MCF 10A (cell line): ENCODE results near the gene HAL. TPM values are rescaled to one million over a fixed set of nuclear protein-coding genes. Genes with fewer than 3 reads are reported as not detected.
A peak's percentile ranks its signal among the peaks of the same experiment; 100 is the strongest.

Experiments used
- BruUV-seq: library from RNA; stranded (reverse); fragments of 400-500 nt; replicated peaks from 2 replicates; lab custom pipeline; 2021; lab: Mats Ljungman, UMichigan
- CTCF ChIA-PET: fragments of 300-600 bp; sonication (Branson Sonifier 250); formaldehyde crosslinking; extraction: SDS; loops from one replicate; lab custom pipeline; 2021; ENCODE audit warnings: antibody characterized with exemption, inconsistent platforms; lab: Yijun Ruan, JAX
- POLR2A ChIA-PET: fragments of 300-600, 350-650 bp; sonication (Branson Sonifier 250); formaldehyde crosslinking; extraction: SDS; loops from one replicate; lab custom pipeline; 2020; ENCODE audit warnings: antibody characterized with exemption, inconsistent platforms; lab: Yijun Ruan, JAX
- DNase-seq: peaks from one replicate; pipeline ENCODE4 v3.0.0-alpha.2; 2018; ENCODE audit not compliant: unreplicated experiment
- H3K27ac Mint-ChIP-seq: one replicate; pipeline ENCODE4 v1.8.0; 2022; ENCODE audit warnings: mild to moderate bottlenecking, low read depth, mixed read lengths; ENCODE audit not compliant: unreplicated experiment
- H3K27me3 Mint-ChIP-seq: one replicate; pipeline ENCODE4 v1.8.0; 2022; ENCODE audit warnings: mixed read lengths; ENCODE audit not compliant: insufficient read depth, unreplicated experiment
- H3K36me3 Mint-ChIP-seq: one replicate; pipeline ENCODE4 v1.8.0; 2022; ENCODE audit warnings: mild to moderate bottlenecking, moderate library complexity, mixed read lengths; ENCODE audit not compliant: insufficient read depth, unreplicated experiment
- H3K4me1 Mint-ChIP-seq: one replicate; pipeline ENCODE4 v1.8.0; 2022; ENCODE audit warnings: mixed read lengths; ENCODE audit not compliant: insufficient read depth, unreplicated experiment
- H3K4me3 Mint-ChIP-seq: one replicate; pipeline ENCODE4 v1.8.0; 2022; ENCODE audit warnings: mild to moderate bottlenecking, moderate library complexity, mixed read lengths; ENCODE audit not compliant: unreplicated experiment
- H3K9me3 Mint-ChIP-seq: one replicate; pipeline ENCODE4 v1.8.0; 2022; ENCODE audit warnings: mixed read lengths; ENCODE audit not compliant: unreplicated experiment
- CTCF ChIP-seq: fragments of 200-600 bp; IDR thresholded peaks from one replicate; pipeline ENCODE4 v1.8.0; 2022; ENCODE audit warnings: antibody characterized with exemption, mild to moderate bottlenecking; ENCODE audit not compliant: unreplicated experiment
- intact Hi-C: fragments of 100-400 bp; cut with micrococcal nuclease; formaldehyde crosslinking; loops from 2 replicates; pipeline ENCODE4 v1.14.1; 2022
- total RNA-seq: library from RNA; stranded (reverse); gene quantifications from 2 replicates; pipeline ENCODE4 v1.2.3, GENCODE V29; 2022

Gene HAL
- total RNA-seq, 1 experiment from 2014 or later, result 1.1 TPM

- intact Hi-C loops, result no loop called here
- TF ChIP-seq CTCF, result peak; percentile 30
- POLR2A ChIA-PET, result interaction anchor here (0.7 to 3.6 kb wide), 6 partner anchors 11 to 332 kb away, joined by 3 to 40 read pairs (median 6); no protein-coding TSS in a partner anchor
Observed at GRCh38 chr12:95943330-95943842, 52.8 kb downstream of the HAL start, which contains the start of gene AMDHD1. AMDHD1 (plus strand) TSS chr12:95943331; CDS start chr12:95943399, 68 bp downstream.

GRCh38 chr12:95942524-95943329 lies 53.4 kb downstream of the HAL start, which contains the start of gene CCDC38:
CCDC38 (minus strand) TSS chr12:95942614; CDS start chr12:95936509, 6,105 bp downstream.
- TF ChIP-seq CTCF, result no peak
- H3K27ac Mint-ChIP-seq, result no peak within 1 kb of the TSS

More at GRCh38 chr12:95943330-95943842, 52.8 kb downstream of the HAL start, which contains the start of gene AMDHD1:
- Mint-ChIP-seq H3K27me3 (peaks cover 15% of the 10 kb centered on the region), H3K4me3 (peak within 1 kb of the TSS; percentile 85), H3K27ac (no peak within 1 kb of the TSS), H3K9me3 (no peaks in the 10 kb centered on the region), H3K36me3 (no peaks in the 10 kb centered on the region), H3K4me1 (no peaks in the 10 kb centered on the region)
- no TSS peak for BruUV-seq
- CTCF ChIA-PET, result interaction anchor here (0.7 to 4.3 kb wide), 10 partner anchors 8 to 122 kb away, joined by 3 to 38 read pairs (median 5); no protein-coding TSS in a partner anchor
- peak; percentile 42 for DNase-seq

GRCh38 chr12:95942101-95942523 lies 54.0 kb downstream of the HAL start:
- no peaks in the 10 kb centered on the region for H3K4me1 Mint-ChIP-seq
- H3K4me3 Mint-ChIP-seq, result peak overlapping the region; percentile 85
- peaks cover 15% of the 10 kb centered on the region for H3K27me3 Mint-ChIP-seq
- no peak overlapping the region for H3K27ac Mint-ChIP-seq
- ChIA-PET POLR2A (interaction anchor here (0.7 to 3.6 kb wide), 13 partner anchors 9 to 468 kb away, joined by 3 to 40 read pairs (median 3); partner anchors contain the start of genes CDK17, METAP2 and SNRPF), CTCF (interaction anchor here (0.5 to 4.3 kb wide), 7 partner anchors 11 to 241 kb away, joined by 3 to 38 read pairs (median 5); no protein-coding TSS in a partner anchor)
- no peaks in the 10 kb centered on the region for H3K9me3 Mint-ChIP-seq
- TF ChIP-seq CTCF, result no peak
- no peak for DNase-seq
- BruUV-seq, result TSS peak; percentile 71
- no peaks in the 10 kb centered on the region for H3K36me3 Mint-ChIP-seq
- intact Hi-C loops, result no loop called here

More at GRCh38 chr12:95942524-95943329, 53.4 kb downstream of the HAL start, which contains the start of gene CCDC38:
- no peaks in the 10 kb centered on the region for H3K9me3 Mint-ChIP-seq
- H3K27me3 Mint-ChIP-seq, result peaks cover 15% of the 10 kb centered on the region
- no peaks in the 10 kb centered on the region for H3K4me1 Mint-ChIP-seq
- POLR2A ChIA-PET, result interaction anchor here (0.7 to 3.6 kb wide), 14 partner anchors 10 to 469 kb away, joined by 3 to 40 read pairs (median 3); partner anchors contain the start of genes CDK17 and METAP2
- H3K4me3 Mint-ChIP-seq, result peak within 1 kb of the TSS; percentile 85
- peak; percentile 72 for DNase-seq
- BruUV-seq, result no TSS peak
- no peaks in the 10 kb centered on the region for H3K36me3 Mint-ChIP-seq
- intact Hi-C loops, result no loop called here
- CTCF ChIA-PET, result interaction anchor here (0.5 to 4.3 kb wide), 10 partner anchors 9 to 241 kb away, joined by 3 to 38 read pairs (median 4); no protein-coding TSS in a partner anchor
